Measurements from ENCODE around the gene NBL1.
A peak's percentile ranks its signal among the peaks of the same experiment; 100 is the strongest.

The NBL1 gene, protein sequence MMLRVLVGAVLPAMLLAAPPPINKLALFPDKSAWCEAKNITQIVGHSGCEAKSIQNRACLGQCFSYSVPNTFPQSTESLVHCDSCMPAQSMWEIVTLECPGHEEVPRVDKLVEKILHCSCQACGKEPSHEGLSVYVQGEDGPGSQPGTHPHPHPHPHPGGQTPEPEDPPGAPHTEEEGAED

DNA sequence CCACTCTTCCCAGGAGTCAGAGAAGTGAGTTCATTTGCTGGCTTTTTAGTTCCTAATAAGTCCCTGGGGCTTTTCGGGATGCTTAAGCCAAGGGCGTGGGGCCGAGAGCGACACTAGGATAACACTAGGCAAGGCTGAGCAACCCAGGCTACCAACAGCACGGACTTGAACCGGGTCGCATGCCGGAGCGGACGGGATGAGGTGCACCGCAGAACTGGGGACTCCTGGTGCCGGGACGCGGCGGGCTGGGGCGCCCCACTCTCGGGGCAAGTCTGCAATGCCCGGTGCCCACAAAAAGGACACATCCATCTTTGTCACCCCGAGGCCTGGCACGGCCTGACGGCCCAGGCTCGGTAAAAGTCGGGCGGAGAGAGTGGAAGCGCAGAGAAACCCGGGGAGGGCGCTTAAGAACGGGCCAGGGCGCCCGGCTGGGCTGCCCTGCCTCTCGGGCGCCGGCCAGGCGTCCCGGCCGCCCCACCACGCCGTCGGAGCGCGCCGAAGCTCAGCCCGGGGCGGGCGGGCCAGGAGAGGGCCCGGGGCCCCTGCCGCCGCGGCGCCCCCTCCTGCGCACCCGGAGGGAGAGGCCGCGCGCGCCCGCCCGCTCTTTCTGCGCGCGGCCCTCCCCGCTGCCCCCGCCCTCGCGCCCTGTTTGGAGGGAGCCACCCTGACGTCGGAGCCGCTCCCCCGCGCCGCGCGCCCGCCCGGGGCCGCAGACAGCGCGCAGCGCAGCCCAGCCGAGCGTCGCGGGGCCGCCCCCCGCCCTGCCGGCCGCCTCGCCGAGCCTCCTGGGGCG is at the start of gene NBL1:
Gene NBL1, plus strand, starts transcription at position 710 of the 793 bp plus-strand sequence. CDS start 10,720 bp downstream, outside the sequence.
- H3K27ac ChIP-seq, result peak within 1 kb of the TSS; percentile 81

DNA sequence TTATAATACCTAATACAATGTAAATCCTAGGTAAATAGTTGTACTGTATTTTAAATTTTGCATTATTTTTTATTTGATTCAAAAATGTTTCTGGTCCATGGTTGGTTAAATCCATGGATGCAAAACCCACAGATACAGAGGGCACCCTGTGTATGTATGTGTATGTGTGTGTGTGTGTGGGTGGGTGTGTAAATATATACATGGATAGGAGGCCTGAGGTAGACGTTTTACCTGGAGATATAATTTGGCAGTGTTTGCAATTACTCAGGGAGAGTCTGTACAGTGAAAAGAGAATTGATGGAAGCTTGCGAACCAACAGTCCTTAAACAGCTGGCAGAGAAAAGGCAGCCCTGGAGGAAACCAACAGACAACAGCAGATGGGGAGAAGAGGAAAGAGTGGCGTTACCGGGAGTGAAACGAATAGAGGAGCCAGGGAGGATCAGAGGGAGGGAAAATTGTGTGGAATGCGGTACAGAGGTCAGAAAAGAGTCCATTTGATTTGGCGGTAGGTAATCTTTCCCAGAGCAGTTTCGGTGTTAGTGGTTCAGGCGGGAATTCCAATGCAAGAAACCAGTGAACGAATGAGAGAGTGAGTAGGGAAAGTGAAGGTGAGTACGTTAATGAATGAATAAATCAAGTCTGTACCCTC is 47.9 kb upstream of the NBL1 start:
- no peak for DNase-seq (ENCODE audit: low read depth, low spot score)
- peak overlapping the region; percentile 82 for H3K27ac ChIP-seq

More for the DNA sequence above, at the start of gene NBL1:
- no peak for DNase-seq (ENCODE audit: low read depth, low spot score)

DNA sequence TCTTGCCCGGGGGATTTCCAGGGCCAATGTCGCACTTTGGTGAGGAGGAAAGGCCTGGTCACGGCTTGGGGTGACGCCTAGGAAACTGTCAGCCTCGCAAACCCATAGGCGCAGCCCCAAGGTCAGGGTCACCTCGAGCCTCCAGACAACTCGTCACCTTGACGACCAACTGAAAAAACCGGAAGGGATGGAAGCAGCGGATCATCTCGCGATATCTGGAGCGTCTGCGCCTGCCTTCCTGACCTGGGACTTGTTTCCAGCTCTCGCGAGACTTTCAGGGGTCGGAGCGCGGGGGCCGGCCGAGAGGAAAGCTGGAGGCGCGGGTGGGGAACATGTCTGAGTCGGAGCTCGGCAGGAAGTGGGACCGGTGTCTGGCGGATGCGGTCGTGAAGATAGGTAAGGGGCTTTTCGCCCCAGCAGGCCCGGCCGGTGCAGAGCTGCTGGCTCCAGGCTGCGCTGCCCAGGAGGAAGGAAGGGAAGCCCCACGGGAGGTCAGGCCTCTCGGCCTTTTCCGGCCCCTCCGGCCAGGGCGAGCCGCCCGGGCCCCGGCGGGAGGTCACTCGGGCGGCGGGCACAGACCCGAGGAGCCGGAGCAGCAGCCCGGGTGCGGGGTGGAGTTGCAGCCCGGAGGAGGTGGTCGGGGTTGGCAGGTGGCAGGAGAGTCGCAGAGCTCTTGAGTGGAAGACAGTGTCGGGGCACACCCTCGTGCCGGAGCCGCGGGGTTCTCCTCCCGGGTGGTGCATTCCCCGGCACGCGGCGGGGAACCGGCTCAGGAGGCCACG is 47.2 kb upstream of the NBL1 start:
- H3K27ac ChIP-seq, result peak overlapping the region; percentile 82
- DNase-seq (ENCODE audit: low read depth, low spot score), result peak; percentile 84

DNA sequence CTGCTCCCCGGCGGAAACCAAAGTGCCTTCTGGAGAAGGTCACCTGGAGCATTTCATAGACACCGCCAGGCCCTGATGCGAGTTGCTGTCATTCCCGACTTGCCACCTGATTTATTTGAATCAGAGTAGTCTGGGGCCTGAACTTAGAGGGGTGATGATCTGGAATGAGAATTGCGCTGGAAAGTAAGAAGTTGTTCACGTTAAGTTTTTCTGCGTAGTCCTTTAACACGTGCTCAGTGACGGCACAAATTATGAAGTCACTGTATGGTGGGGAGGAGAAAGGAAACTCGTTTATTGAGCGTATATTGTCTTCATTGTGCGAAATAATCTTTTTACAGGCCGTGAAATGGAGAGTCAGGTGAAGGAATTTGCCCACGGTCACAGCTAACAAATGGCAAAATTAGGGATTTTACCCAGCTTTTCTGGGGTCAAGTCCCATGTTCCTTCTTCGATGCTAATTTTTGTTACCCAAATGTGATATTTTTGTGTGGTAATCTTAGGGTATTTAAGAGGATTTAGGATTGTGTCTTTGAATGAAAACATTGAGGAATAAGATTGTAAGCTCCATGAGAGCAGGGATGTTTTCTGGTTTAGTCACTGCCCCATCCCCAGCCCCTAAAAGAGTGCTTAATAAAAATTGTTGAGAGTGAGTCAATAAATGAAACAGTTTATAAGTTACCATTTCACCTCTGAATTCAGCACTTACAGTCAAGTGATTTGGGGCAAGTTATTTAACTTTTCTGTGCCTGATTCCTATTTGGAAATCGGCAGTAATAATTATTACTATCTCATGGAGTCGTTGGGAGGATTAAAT is 46.4 kb upstream of the NBL1 start:
- peak overlapping the region; percentile 82 for H3K27ac ChIP-seq
- no peak for DNase-seq (ENCODE audit: low read depth, low spot score)

DNA sequence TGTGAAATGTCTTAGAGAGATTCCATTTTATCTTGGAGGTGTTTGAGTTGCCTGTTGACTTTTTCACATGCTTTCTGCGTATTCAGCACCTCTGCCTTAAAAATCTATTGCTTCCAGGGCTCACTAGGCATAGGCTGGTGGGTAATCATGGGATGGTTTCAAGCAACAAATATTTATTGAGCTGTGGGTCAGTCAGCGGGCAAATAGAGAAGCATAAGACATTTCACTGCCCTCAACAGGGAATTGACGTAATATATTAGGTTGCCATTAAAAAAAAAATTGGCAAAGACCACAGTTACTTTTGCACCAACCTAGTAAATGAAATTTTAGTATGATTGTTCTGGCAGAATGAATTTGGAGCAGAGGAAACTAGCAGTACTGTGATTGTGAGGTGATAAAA is 44.3 kb upstream of the NBL1 start:
- DNase-seq (ENCODE audit: low read depth, low spot score), result no peak
- H3K27ac ChIP-seq, result no peak overlapping the region

DNA sequence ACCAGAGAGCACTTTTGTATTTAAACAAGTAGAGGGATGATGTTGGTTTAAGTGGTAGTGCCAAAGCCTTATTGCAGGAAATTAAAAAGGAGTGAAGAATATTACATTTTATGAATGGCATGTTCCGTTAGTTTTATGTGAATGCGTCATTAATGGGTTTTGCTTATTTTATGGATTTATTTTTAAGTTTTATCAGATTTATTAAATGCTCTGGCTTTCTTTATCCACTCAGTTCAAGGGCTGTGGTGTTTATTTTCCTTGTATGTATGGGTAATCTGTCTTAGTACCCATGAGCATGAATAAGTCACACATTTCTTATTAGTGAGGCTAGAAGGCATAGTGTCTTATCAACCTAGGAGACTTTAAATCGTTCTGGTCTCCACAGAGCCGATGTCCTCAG is 41.6 kb upstream of the NBL1 start:
- DNase-seq (ENCODE audit: low read depth, low spot score), result no peak
- no peak overlapping the region for H3K27ac ChIP-seq

DNA sequence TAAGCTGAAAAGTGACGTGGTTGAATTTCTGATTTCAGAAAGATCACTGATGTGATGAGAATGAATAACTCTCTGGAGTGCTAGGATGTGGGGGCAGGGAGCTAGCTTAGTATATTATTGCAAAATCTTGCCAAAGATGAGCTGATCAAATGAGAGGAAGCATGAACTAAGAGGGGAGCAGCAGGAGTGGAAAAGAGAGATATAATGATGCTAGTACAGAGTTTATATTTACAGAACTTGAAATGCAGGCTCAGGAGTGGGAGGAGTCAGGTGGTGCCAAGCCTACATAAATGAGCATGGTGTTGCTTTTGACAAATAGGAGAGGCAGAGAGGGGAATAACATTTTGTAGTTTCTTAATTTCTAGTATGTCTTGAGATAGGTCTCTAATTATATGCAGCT is 38.1 kb upstream of the NBL1 start:
- no peak for DNase-seq (ENCODE audit: low read depth, low spot score)
- H3K27ac ChIP-seq, result no peak overlapping the region

DNA sequence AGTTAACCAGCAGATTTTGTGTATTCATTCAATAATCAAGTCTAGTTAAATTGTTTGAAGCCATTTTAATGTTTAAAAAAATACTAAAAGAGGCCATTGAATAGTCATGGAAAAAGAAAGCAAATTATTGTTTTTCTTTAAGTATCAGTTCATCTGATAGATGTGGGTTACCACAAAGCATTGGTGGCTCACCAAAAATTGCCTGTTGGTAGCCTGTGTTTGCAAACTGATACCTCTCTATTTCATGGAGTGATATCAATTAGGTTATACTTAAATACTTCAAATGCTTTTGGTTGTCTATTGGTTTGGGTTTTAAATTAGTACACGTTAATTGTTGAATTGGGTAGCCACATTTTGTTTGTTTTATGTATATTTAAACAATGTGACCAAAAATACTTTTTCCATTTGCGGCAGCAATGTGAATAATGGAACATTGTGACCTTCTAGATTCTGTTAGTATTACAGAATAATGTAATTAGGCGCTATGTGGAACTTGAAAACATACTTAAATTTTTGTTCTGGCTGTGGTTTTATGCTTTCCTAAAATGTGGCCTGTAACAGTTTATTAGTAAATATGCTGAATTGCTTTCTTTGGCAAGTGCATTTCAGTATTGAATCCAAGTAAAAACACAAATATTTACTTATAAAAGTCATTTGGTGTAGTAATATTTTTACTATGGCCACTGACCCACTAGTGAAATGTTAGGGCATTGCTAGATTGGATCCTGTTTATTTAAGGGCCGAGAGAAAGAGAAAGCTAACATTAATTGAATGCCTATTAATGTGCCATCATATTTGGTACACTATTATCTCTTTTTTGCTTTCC is 37.1 kb upstream of the NBL1 start:
- H3K27ac ChIP-seq, result no peak overlapping the region
- no peak for DNase-seq (ENCODE audit: low read depth, low spot score)

DNA sequence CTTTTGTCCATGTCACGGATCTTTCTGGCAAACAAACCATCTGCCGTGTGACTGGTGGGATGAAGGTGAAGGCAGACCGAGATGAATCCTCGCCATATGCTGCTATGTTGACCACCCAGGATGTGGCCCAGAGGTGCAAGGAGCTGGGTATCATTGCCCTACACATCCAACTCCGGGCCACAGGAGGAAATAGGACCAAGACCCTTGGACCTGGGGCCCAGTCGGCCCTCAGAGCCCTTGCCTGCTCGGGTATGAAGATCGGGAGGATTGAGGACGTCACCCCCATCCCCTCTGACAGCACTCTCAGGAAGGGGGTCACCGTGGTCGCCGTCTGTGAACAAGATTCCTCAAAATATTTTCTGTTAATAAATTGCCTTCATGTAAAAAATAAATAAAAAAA is 35.9 kb upstream of the NBL1 start:
- no peak overlapping the region for H3K27ac ChIP-seq
- no peak for DNase-seq (ENCODE audit: low read depth, low spot score)

DNA sequence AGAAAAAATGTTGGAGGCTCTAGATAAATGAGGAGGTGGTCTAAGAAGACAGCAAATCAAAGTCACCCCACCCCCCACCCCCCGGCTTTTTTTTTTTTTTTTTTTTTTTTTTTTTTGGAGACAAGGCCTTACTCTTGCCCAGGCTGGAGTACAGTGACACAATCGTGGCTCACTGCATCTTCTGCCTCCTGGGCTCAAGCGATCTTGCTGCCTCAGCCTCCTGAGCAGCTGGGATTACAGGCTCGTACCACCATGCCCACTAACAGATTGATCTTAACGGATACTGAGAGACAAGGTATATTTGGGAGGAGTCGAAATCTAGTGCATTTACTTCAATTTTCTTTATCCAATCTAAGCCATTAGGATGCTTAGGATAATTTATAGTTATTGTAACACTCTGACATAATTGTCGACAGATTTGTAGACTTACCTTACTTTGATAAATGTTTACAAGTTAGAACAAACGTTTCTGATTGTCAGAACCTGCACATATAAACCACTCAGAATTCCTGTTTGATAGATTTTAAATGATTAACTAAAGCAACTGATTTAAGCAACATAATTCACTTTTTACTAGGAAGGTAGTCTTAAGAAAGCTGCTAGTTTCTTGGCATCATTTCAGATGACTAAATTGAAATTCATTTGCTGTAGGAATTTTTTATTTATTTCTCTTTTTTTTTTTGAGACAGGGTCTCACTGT is 33.7 kb upstream of the NBL1 start:
- H3K27ac ChIP-seq, result peak overlapping the region; percentile 35
- no peak for DNase-seq (ENCODE audit: low read depth, low spot score)

DNA sequence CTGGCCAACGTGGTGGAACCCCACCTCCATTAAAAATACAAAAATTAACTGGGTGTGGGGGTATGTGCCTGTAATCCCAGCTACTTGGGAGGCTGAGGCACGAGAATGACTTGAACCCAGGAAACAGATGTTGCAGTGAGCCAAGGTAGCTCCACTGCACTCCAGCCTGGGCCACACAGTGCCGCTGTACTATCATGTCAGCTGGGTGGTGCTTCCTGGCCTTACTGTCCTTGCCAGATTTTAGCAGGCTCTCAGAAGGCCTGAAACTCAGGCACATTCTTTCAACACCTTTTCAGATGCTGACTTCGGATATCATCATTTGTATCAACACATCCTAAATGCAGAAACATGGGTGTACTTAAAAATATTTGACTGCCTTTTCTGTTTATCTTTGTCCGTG is 31.6 kb upstream of the NBL1 start:
- H3K27ac ChIP-seq, result no peak overlapping the region
- no peak for DNase-seq (ENCODE audit: low read depth, low spot score)

DNA sequence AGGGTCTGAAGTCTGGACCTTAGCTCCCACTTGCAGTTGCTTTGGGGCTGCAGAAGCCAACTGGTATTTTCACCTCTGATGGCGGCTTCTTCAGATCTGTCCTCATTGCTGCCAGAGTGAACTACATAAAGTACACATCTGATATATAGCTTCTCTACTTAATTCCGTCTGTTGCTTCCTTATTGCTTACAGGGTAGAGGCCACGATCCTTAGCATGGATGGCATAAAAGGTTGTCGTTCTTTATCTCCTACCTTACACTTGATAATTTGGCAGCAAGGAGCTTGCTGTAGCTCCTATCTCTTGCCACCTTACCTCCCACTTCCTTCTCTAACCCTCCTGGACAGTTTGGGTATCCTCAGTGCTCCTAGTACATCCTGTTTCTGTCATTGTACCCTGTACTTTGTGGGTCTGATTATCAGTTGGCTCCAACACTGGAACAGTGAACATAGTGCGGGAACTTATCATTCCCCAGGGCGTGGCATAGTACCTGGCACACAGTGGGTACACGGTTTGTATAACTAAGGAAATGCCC is 30.9 kb upstream of the NBL1 start:
- no peak for DNase-seq (ENCODE audit: low read depth, low spot score)

DNA sequence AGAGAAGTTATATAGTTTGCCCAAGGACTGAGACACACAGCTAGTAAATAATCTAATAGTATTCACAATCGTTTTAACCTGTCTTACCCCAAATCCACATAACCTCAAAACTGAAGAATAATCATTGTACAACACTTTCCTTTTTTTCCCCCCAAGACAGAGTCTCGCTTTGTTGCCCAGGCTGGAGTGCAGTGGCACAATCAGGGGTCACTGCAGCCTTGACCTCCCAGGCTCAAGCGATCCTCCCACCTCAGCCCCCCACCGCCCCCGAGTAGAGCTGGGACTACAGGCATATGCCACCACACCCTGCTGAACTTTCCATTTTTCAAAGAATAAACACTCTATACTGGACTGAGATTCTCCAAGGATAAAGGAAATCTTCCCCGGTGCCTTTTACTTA is 28.7 kb upstream of the NBL1 start:
- DNase-seq (ENCODE audit: low read depth, low spot score), result no peak
- peak overlapping the region; percentile 85 for H3K27ac ChIP-seq

More for the DNA sequence above, 30.9 kb upstream of the NBL1 start:
- H3K27ac ChIP-seq, result no peak overlapping the region

DNA sequence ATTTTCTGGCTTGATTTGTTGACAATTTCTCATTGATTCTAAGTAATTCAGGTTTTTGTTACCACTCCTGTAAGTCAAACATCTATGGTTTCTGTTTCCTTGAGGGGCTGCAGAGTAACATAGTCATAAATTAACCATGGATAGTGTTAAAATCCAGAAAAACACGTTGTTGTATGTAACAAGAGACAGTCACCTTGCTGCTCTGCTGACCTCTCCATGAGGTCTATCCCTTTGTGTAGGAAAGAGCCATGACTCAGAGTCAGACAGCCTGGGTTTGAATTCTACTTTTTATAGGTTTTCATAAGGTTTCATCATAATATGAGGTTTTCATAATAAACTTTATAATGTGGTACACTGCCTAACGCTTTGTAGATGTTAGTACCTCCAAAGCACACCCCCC is 27.6 kb upstream of the NBL1 start:
- DNase-seq (ENCODE audit: low read depth, low spot score), result no peak

DNA sequence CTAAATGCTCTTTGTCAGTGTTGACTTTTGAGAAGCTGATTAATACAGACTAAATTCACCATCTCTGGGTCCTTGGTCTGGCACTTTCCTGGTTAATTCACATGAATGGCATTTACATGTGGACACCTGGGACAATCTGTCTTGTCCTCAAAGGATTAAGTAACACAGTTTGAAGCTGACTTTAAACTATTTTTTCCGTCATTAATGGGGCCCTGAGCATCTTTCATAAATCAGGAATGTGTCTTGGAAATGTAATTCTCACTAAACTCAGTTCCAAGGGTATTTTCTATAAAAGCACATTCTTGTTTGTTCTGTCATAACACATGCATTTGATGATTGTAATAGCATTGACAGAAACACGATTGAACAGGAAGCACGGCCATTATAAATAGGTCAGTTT is 26.7 kb upstream of the NBL1 start:
- peak overlapping the region; percentile 85 for H3K27ac ChIP-seq
- DNase-seq (ENCODE audit: low read depth, low spot score), result no peak

More for the DNA sequence above, 27.6 kb upstream of the NBL1 start:
- peak overlapping the region; percentile 85 for H3K27ac ChIP-seq

DNA sequence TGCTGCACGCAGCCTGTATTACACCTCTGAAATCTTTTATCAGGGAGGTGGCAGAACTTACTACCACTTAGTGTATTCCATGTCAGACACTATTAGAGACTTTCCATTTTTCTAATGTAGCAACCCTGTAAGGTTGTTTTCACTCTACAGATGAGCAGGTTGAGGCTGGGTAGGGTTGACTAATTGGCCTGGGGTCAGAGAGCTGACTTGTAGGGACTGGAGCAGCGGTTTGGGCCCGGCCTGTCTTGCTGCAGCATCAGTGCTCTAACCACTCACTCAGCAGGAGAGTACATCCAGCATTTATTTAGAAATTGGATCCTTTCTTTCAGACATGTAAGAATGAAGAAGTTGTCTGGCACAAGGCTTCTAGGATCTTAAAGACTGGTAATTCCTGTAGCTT is 25.7 kb upstream of the NBL1 start:
- H3K27ac ChIP-seq, result peak overlapping the region; percentile 85
- DNase-seq (ENCODE audit: low read depth, low spot score), result no peak

DNA sequence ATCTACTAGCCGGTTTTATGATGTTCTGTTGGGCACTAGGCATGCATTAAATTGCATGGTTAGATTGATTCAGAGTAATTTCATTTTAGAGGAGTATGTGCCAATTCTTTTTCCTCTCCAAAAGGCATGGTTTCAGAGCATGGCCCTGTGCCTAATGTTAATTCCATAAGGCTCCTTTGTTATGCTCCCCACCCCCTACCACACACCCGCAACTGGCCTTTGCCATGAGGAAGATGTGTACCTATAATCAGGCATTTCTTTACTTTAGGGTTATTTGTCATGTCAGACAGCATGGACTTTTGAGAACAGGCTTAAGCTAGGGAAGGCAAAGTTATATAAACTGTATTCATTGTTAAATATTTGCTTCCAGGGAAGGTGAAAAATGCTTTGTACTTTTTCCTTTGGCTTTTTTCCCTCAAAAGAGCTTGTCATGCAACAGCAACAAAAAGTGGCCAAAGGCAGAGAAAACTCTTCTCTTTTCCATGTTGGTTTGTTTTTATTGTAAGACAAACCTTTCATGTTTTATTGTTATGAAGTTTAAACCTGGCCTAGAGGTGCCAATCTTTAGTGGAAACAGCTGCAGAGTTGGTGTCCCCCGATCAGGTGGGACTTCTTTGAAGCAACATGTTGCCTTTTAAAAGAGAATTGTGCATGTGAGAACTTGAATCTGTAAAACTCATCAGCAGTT is 24.3 kb upstream of the NBL1 start:
- no peak for DNase-seq (ENCODE audit: low read depth, low spot score)
- no peak overlapping the region for H3K27ac ChIP-seq

DNA sequence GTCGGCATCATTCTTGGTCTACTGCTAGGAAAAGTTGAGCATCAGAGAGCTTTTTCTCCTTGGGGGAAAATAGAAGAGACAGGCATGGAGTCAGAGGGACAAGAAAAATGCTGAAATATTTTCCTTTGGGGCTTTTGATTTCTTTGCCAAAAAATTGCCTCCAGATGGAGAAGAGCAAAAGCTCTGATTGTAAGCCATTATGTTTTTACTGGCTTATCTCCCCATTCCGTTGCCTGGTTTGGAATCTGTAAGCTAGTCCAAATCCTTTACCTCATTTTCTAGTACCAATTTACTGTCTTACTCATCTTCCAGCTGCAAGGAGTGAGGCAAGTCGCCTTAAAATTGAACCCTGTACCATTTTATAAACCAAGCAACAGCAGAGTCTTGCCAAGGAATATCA is 23.3 kb upstream of the NBL1 start:
- DNase-seq (ENCODE audit: low read depth, low spot score), result no peak
- no peak overlapping the region for H3K27ac ChIP-seq
